H1 (cell line): ENCODE results near the gene DMRT1. TPM values are rescaled to one million over a fixed set of nuclear protein-coding genes. Genes with fewer than 3 reads are reported as not detected.

ENCODE experiments used
- CTCF ChIA-PET: fragments of 300-600 bp; sonication (Branson Sonifier 250); formaldehyde crosslinking; loops from one replicate; lab custom pipeline; 2021; ENCODE audit not compliant: partially characterized antibody; lab: Charles Lee
- POLR2A ChIA-PET: fragments of 300-600 bp; sonication (Branson Sonifier 250); formaldehyde crosslinking; loops from one replicate; lab custom pipeline; 2021; ENCODE audit warnings: inconsistent platforms; ENCODE audit not compliant: partially characterized antibody; lab: Charles Lee
- DNase-seq, 2 experiments: peaks; one replicate each; pipeline versions ENCODE4 v3.0.0 to v3.0.0-alpha.2; 2010 to 2022; ENCODE audit warnings: low spot score in 2 of 2, low read depth in 1 of 2, mixed read lengths in 1 of 2
- FAIRE-seq: peaks from 2 replicates; lab custom pipeline; 2011; peaks lifted over from hg19 to GRCh38; lab: Jason Lieb, UNC
- H2AFZ ChIP-seq: 2 replicates; pipeline ENCODE4 v1.8.1; 2012; ENCODE audit warnings: low read length, inconsistent platforms
- H2AK5ac ChIP-seq: 2 replicates; pipeline ENCODE4 v1.6.1; 2013; ENCODE audit warnings: low read depth, low read length
- H2BK120ac ChIP-seq: replicated peaks from 2 replicates; pipeline ENCODE3; 2013; ENCODE audit warnings: low read depth, low read length, inconsistent platforms
- H2BK12ac ChIP-seq: 2 replicates; pipeline ENCODE4 v1.6.1; 2013; ENCODE audit warnings: low read depth, low read length
- H2BK15ac ChIP-seq: 2 replicates; pipeline ENCODE4 v1.6.1; 2013; ENCODE audit warnings: low read length
- H2BK20ac ChIP-seq: 2 replicates; pipeline ENCODE4 v1.6.1; 2013; ENCODE audit warnings: low read length
- H2BK5ac ChIP-seq: 2 replicates; pipeline ENCODE4 v1.6.1; 2013; ENCODE audit warnings: low read depth, low read length
- H3K14ac ChIP-seq: 2 replicates; pipeline ENCODE4 v1.6.1; 2013; ENCODE audit warnings: inconsistent platforms; ENCODE audit not compliant: insufficient read length
- H3K18ac ChIP-seq: 2 replicates; pipeline ENCODE4 v1.6.1; 2013; ENCODE audit warnings: low read length; ENCODE audit errors: extremely low read depth
- H3K23ac ChIP-seq: 2 replicates; pipeline ENCODE4 v1.6.1; 2013; ENCODE audit warnings: inconsistent platforms; ENCODE audit not compliant: insufficient read length
- H3K23me2 ChIP-seq: 2 replicates; pipeline ENCODE4 v1.6.1; 2013; ENCODE audit warnings: low read depth, low read length
- H3K27ac ChIP-seq: 2 replicates; pipeline ENCODE4 v1.6.1; 2011; ENCODE audit warnings: low read depth, low read length, inconsistent platforms
- H3K27me3 ChIP-seq, 4 experiments: replicated peaks in 1 of 4; 1 replicate in 1 of 4; 2 replicates in 3 of 4; pipeline versions ENCODE4 v1.6.1 to v1.8.1; 2011 to 2013; ENCODE audit warnings: low read length in 3 of 4, mild to moderate bottlenecking in 3 of 4, inconsistent platforms in 2 of 4, mixed read lengths in 2 of 4, moderate library complexity in 1 of 4; ENCODE audit not compliant: control insufficient read depth in 3 of 4, insufficient read depth in 3 of 4; ENCODE audit errors: extremely low read depth in 1 of 4
- H3K36me3 ChIP-seq, 4 experiments: 2 replicates each; pipeline versions ENCODE4 v1.6.1 to v1.8.1; 2011 to 2013; ENCODE audit warnings: mild to moderate bottlenecking in 4 of 4, low read length in 3 of 4, moderate library complexity in 2 of 4, control low read depth in 1 of 4, inconsistent platforms in 1 of 4; ENCODE audit not compliant: insufficient read depth in 4 of 4, control insufficient read depth in 2 of 4
- H3K4ac ChIP-seq: replicated peaks from 2 replicates; pipeline ENCODE3; 2013; ENCODE audit warnings: low read length, low read depth, mixed read lengths, inconsistent platforms; ENCODE audit not compliant: insufficient read length
- H3K4me1 ChIP-seq, 4 experiments: replicated peaks in 1 of 4; 1 replicate in 1 of 4; 2 replicates in 3 of 4; pipeline versions ENCODE4 v1.6.1 to v1.8.1; 2011 to 2013; ENCODE audit warnings: low read length in 3 of 4, inconsistent platforms in 2 of 4, mixed read lengths in 1 of 4; ENCODE audit not compliant: insufficient read depth in 4 of 4, control insufficient read depth in 3 of 4
- H3K4me2 ChIP-seq, 2 experiments: 2 replicates each; pipeline versions ENCODE4 v1.6.1 to v1.8.1; 2011 to 2013; ENCODE audit warnings: low read depth in 2 of 2, low read length in 2 of 2, control low read depth in 1 of 2, inconsistent platforms in 1 of 2, mild to moderate bottlenecking in 1 of 2; ENCODE audit not compliant: insufficient read depth in 1 of 2
- H3K4me3 ChIP-seq, 4 experiments: fragments of 200-600, 300-600 bp in 1 of 4; sonication (generic), shearing (Covaris generic), sonication (Bioruptor Twin) in 1 of 4; 2 replicates each; pipeline versions ENCODE4 v1.5.1 to v1.8.1; 2011 to 2016; ENCODE audit warnings: low read length in 4 of 4, low read depth in 3 of 4, control low read depth in 2 of 4, inconsistent platforms in 2 of 4, mild to moderate bottlenecking in 2 of 4, mixed read lengths in 1 of 4, moderate library complexity in 1 of 4; ENCODE audit not compliant: insufficient read depth in 2 of 4; ENCODE audit errors: extremely low read depth in 1 of 4
- H3K56ac ChIP-seq: replicated peaks from 2 replicates; pipeline ENCODE3; 2013; ENCODE audit warnings: low read depth, mild to moderate bottlenecking, mixed read lengths, low read length, inconsistent platforms; ENCODE audit not compliant: insufficient read length
- H3K79me1 ChIP-seq: 2 replicates; pipeline ENCODE4 v1.6.1; 2013; ENCODE audit warnings: low read depth, low read length, control low read depth
- H3K79me2 ChIP-seq, 2 experiments: 2 replicates each; pipeline versions ENCODE4 v1.6.1 to v1.8.1; 2012 to 2013; ENCODE audit warnings: low read length in 2 of 2, mild to moderate bottlenecking in 2 of 2, inconsistent platforms in 1 of 2; ENCODE audit not compliant: insufficient read depth in 2 of 2, control insufficient read depth in 1 of 2
- H3K9ac ChIP-seq, 4 experiments: replicated peaks in 1 of 4; 1 replicate in 1 of 4; 2 replicates in 3 of 4; pipeline versions ENCODE4 v1.6.1 to v1.8.1; 2011 to 2013; ENCODE audit warnings: low read depth in 3 of 4, low read length in 3 of 4, control low read depth in 2 of 4, mild to moderate bottlenecking in 2 of 4, moderate library complexity in 2 of 4, inconsistent platforms in 1 of 4; ENCODE audit errors: extremely low read depth in 1 of 4
- H3K9me3 ChIP-seq, 2 experiments: 2 replicates each; pipeline versions ENCODE4 v1.6.1 to v1.8.1; 2012 to 2013; ENCODE audit warnings: mild to moderate bottlenecking in 2 of 2, moderate library complexity in 2 of 2, control low read depth in 1 of 2, inconsistent platforms in 1 of 2, low read depth in 1 of 2, low read length in 1 of 2, mixed read lengths in 1 of 2; ENCODE audit not compliant: insufficient read depth in 2 of 2
- H4K20me1 ChIP-seq, 2 experiments: replicated peaks in 1 of 2; 2 replicates each; pipeline versions ENCODE3 to v1.8.1; 2011 to 2013; ENCODE audit warnings: inconsistent platforms in 2 of 2, low read length in 2 of 2, mild to moderate bottlenecking in 1 of 2; ENCODE audit not compliant: insufficient read depth in 2 of 2, control insufficient read depth in 1 of 2
- H4K5ac ChIP-seq: 2 replicates; pipeline ENCODE4 v1.6.1; 2013; ENCODE audit warnings: low read length, low read depth, mixed read lengths, inconsistent platforms; ENCODE audit not compliant: insufficient read length
- H4K8ac ChIP-seq: 2 replicates; pipeline ENCODE4 v1.8.0; 2013; ENCODE audit warnings: mild to moderate bottlenecking, moderate library complexity, low read length, inconsistent platforms; ENCODE audit not compliant: insufficient read depth; ENCODE audit errors: extremely low read depth
- H4K91ac ChIP-seq: replicated peaks from 2 replicates; pipeline ENCODE3; 2013; ENCODE audit warnings: low read length, mixed read lengths, inconsistent platforms; ENCODE audit not compliant: insufficient read length
- ATF2 ChIP-seq: IDR thresholded peaks from 2 replicates; pipeline ENCODE4 v1.6.1; 2012; ENCODE audit warnings: low read length, inconsistent platforms
- EGR1 ChIP-seq: IDR thresholded peaks from 2 replicates; pipeline ENCODE4 v1.6.1; 2011; ENCODE audit warnings: low read depth, low read length, borderline replicate concordance
- NRF1 ChIP-seq: IDR thresholded peaks from 2 replicates; pipeline ENCODE4 v1.6.1; 2011; ENCODE audit warnings: mild to moderate bottlenecking, low read depth, low read length, improper control_type of control experiment
- RNF2 ChIP-seq: fragments of 200-900, 300-1000 bp; sonication (generic); IDR thresholded peaks from 2 replicates; pipeline ENCODE4 v1.7.1; 2016; ENCODE audit warnings: borderline replicate concordance, low read depth, mild to moderate bottlenecking, antibody characterized with exemption, low read length; ENCODE audit not compliant: poor library complexity, severe bottlenecking; ENCODE audit errors: missing control alignments
- SP2 ChIP-seq: IDR thresholded peaks from 2 replicates; pipeline ENCODE4 v1.6.1; 2012; ENCODE audit warnings: mild to moderate bottlenecking, low read length, inconsistent platforms
- SUZ12 ChIP-seq: fragments of 200-600 bp; sonication (generic); IDR thresholded peaks from 2 replicates; pipeline ENCODE4 v1.6.1; 2012; ENCODE audit warnings: mild to moderate bottlenecking, inconsistent platforms, low read length, moderate library complexity, mixed read lengths
- WGBS, 2 experiments: shearing (Covaris generic) in 1 of 2; methylation state at CpG; one replicate each; pipeline versions ENCODE4 v1.1.6 to v1.1.7; 2013 to 2015; ENCODE audit warnings: low lambda C conversion rate in 2 of 2, mixed read lengths in 2 of 2, inconsistent platforms in 1 of 2, low coverage in 1 of 2, missing lambda C conversion rate in 1 of 2; ENCODE audit not compliant: insufficient replicate concordance in 2 of 2, insufficient coverage in 1 of 2, insufficient read length in 1 of 2; ENCODE audit errors: extremely low coverage in 1 of 2, missing lambda C conversion rate in 1 of 2; 5-methylcytosine and 5-hydroxymethylcytosine counted together
- polyA plus RNA-seq, 7 experiments: library from polyadenylated mRNA; depleted of rRNA in 3 of 7; stranded (reverse) in 5 of 7; unstranded in 2 of 7; fragments of >200 nt in 5 of 7; fragments of 200-250 nt in 2 of 7; gene quantifications; 1 replicate in 5 of 7; 2 replicates in 1 of 7; 4 replicates in 1 of 7; pipeline versions ENCODE4 v1.2.1 to v1.2.3, GENCODE V29; 2011 to 2013; ENCODE audit warnings: missing spikeins in 2 of 7, mixed read lengths in 2 of 7
- total RNA-seq: library from RNA; stranded (reverse); fragmentation: NEBNext Ultra II Directional; extraction: Animal tissue kit (Norgen Biotek cat#: 25700); gene quantifications from 2 replicates; pipeline ENCODE4 v1.2.1, GENCODE V29; 2021

The DMRT1 gene
- total and polyA plus RNA-seq, 2 of the 8 experiments (the other 6 are each of a cell fraction or from before 2014, with no cell fraction given), result 0.15 TPM; not detected in 1

- TF ChIP-seq EGR1 (no peak), SP2 (no peak), NRF1 (no peak), ATF2 (no peak), RNF2 (no peak), SUZ12 (no peak)
- TF ChIP-seq, all 59 proteins: peak for 0
- POLR2A ChIA-PET, result interaction anchor here (0.6 kb wide), 1 partner anchor 1097 kb away, joined by 3 read pairs; no protein-coding TSS in a partner anchor
- Histone ChIP-seq H3K27me3 (no peaks in the 10 kb centered on the region), H3K56ac (no peak overlapping the region), H3K18ac (no peak overlapping the region), H3K14ac (no peak overlapping the region), H2BK120ac (no peak overlapping the region), H2AK5ac (no peak overlapping the region), H2AFZ (no peak overlapping the region), H2BK12ac (no peak overlapping the region), H3K36me3 (no peaks in the 10 kb centered on the region), H3K4ac (no peak overlapping the region), H2BK5ac (no peak overlapping the region), H3K9me3 (no peaks in the 10 kb centered on the region), H3K4me1 (no peaks in the 10 kb centered on the region), H2BK20ac (no peak overlapping the region), H4K20me1 (no peaks in the 10 kb centered on the region), H3K79me2 (no peaks in the 10 kb centered on the region), H3K4me3 (no peak overlapping the region), H4K8ac (no peak overlapping the region), H3K79me1 (no peaks in the 10 kb centered on the region), H3K4me2 (no peak overlapping the region), H3K27ac (no peak overlapping the region), H3K23ac (no peak overlapping the region), H3K9ac (no peak overlapping the region), H4K5ac (no peak overlapping the region), H3K23me2 (no peaks in the 10 kb centered on the region), H2BK15ac (no peak overlapping the region), H4K91ac (no peak overlapping the region)
- no peak for FAIRE-seq
- no peak for DNase-seq
- 81% methylated on average over 8 of the region's 8 CpGs; no CpG with 5 or more reads in 1 of the 2 experiments for WGBS, 2 experiments
- CTCF ChIA-PET, result interaction anchor here (0.6 to 7.9 kb wide), 16 partner anchors 9 to 969 kb away, joined by 3 to 51 read pairs (median 4); no protein-coding TSS in a partner anchor
Observed at GRCh38 chr9:883011-883410, 41.5 kb downstream of the DMRT1 start.
